ENCODE measurements around the gene FBXO8.

Gene FBXO8

GRCh38 chr4:174204164-174204831, 79.2 kb downstream of the FBXO8 start:
- DNase-seq = no peak

GRCh38 chr4:174201871-174202270, 81.6 kb downstream of the FBXO8 start:
- no peak for DNase-seq

- DNase-seq = no peak
These were observed 83.7 kb downstream of the FBXO8 start for GRCh38 chr4:174199735-174200134.

- DNase-seq = no peak
These were observed 84.6 kb downstream of the FBXO8 start for GRCh38 chr4:174198828-174199227.

- DNase-seq = no peak
These were observed 85.1 kb downstream of the FBXO8 start for GRCh38 chr4:174198396-174198795.

- DNase-seq = no peak
These were observed 89.8 kb downstream of the FBXO8 start for GRCh38 chr4:174193438-174194374.

GRCh38 chr4:174192943-174193342, 90.5 kb downstream of the FBXO8 start:
- no peak for DNase-seq

- no peak for DNase-seq
These were observed 92.5 kb downstream of the FBXO8 start for GRCh38 chr4:174190832-174191500.

- DNase-seq = no peak
These were observed 94.0 kb downstream of the FBXO8 start for GRCh38 chr4:174189392-174190015.
